ENCODE data around the gene TGM6. TPM values are rescaled to one million over a fixed set of nuclear protein-coding genes. Genes with fewer than 3 reads are reported as not detected.

TGM6 gene
- total RNA-seq, 4 donors from 2014 or later, result not detected

DNA sequence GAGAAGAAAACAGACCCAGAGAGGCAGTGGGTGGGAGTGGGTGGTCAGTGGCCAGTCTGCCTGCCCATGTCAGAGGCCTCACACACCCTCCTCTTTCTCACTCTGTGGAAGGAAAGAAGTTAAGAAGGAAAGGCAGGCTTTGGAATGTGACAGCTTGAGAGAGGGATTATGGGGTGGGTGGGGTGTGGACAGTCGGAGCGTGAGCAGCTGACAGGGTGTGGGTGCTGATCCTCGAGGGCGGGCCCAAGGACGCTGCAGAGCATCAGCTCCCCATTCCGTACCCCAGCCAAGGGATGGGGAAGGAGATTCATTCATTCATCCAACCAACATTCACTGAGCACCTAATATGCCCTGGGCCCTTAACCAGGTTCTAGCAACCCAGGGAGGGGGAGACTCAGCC lies 4.8 kb downstream of the TGM6 start:
- Histone ChIP-seq H3K27me3 (no peaks in the 10 kb centered on the region), H3K4me3 (replicated peaks in 1 of 3) (no peak overlapping the region), H3K36me3 (no peaks in the 10 kb centered on the region), H3K4me1 (no peaks in the 10 kb centered on the region), H3K27ac (no peak overlapping the region), H3K9me3 (no peaks in the 10 kb centered on the region)
- TF ChIP-seq POLR2A (IDR thresholded peaks at IDR 0.05), result no peak
- TF ChIP-seq, protein P1, sequence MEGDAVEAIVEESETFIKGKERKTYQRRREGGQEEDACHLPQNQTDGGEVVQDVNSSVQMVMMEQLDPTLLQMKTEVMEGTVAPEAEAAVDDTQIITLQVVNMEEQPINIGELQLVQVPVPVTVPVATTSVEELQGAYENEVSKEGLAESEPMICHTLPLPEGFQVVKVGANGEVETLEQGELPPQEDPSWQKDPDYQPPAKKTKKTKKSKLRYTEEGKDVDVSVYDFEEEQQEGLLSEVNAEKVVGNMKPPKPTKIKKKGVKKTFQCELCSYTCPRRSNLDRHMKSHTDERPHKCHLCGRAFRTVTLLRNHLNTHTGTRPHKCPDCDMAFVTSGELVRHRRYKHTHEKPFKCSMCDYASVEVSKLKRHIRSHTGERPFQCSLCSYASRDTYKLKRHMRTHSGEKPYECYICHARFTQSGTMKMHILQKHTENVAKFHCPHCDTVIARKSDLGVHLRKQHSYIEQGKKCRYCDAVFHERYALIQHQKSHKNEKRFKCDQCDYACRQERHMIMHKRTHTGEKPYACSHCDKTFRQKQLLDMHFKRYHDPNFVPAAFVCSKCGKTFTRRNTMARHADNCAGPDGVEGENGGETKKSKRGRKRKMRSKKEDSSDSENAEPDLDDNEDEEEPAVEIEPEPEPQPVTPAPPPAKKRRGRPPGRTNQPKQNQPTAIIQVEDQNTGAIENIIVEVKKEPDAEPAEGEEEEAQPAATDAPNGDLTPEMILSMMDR (IDR thresholded peaks at IDR 0.05), result no peak
- intact Hi-C loops (cut with DNase I), result no loop called here
- no peak for DNase-seq
- 59 to 82% methylated on average over 6 of the region's 6 CpGs for WGBS, 2 donors

DNA sequence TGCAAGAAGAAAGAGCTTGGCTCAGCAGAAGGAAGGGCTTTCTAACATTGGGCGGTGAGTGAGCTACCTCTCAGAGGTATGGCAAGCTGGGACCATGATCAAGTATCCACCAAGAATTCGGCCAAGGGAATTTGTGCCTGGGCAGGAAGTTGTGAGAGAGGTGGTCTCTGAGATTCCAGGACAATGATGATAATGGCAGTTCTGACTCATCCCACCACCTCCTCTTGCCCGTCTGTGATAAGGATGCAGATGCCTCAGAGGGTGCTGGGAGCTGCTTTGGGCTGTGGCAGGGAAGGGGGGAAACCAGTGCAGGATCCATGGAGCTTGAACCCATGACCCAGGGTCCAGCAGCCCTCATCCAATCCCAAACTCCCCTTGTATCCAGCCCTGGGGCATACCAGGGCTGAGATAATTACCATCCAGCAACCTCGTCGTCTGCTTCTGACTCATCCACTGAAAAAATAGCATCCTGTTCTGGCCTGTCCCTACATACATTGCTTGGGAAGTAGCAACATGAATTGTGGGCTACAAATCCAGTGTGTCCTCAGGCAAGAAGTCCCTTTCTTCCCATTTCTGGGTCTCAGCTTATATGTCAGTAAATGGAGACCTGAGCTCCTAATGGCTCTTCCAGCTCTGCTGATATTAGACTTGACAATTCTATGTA lies 5.9 kb downstream of the TGM6 start:
- TF ChIP-seq POLR2A (IDR thresholded peaks at IDR 0.05), result no peak
- TF ChIP-seq, protein P1 (IDR thresholded peaks at IDR 0.05), result no peak
- WGBS, 2 donors, result 58 to 80% methylated on average over 5 of the region's 5 CpGs
- no peak overlapping the region for H3K4me3 ChIP-seq (replicated peaks in 1 of 3)
- H3K4me1 ChIP-seq, result no peaks in the 10 kb centered on the region
- H3K9me3 ChIP-seq, result no peaks in the 10 kb centered on the region
- H3K27me3 ChIP-seq, result no peaks in the 10 kb centered on the region
- no peaks in the 10 kb centered on the region for H3K36me3 ChIP-seq
- intact Hi-C loops (cut with DNase I), result no loop called here
- no peak for DNase-seq
- no peak overlapping the region for H3K27ac ChIP-seq

DNA sequence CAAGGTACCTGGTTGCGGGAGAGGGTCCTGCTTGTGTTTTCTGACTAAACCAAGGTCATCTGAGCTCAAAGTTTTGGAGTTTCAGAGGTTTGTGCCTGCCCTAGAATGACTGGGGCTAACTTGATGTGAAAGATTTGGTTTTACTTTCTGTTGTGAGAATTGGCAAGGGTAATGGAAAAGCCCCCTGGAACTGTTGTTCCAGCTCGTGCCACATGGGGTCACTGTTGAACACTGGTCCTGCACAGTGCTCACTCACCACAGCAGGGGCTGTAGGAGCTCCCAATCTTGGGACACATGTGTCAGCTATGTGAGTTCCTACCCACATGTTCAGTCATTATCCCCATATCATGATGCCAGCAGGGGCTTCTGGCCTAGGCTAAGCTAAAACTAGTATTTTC lies 6.5 kb downstream of the TGM6 start:
- no peak for TF ChIP-seq POLR2A (IDR thresholded peaks at IDR 0.05)
- TF ChIP-seq, protein P1 (IDR thresholded peaks at IDR 0.05), result peak in 1 of 6 experiments; percentile 21
- intact Hi-C loops (cut with DNase I), result no loop called here
- 43 to 46% methylated on average over 1 to 2 of the region's 2 CpGs for WGBS, 2 donors
- H3K27ac ChIP-seq, result no peak overlapping the region
- H3K36me3 ChIP-seq, result no peaks in the 10 kb centered on the region
- H3K27me3 ChIP-seq, result no peaks in the 10 kb centered on the region
- no peaks in the 10 kb centered on the region for H3K4me1 ChIP-seq
- no peak overlapping the region for H3K4me3 ChIP-seq (replicated peaks in 1 of 3)
- H3K9me3 ChIP-seq, result no peaks in the 10 kb centered on the region
- DNase-seq, result peak in 1 of 2 donors; percentile 6

GRCh38 chr20:2387580-2387979 lies 6.9 kb downstream of the TGM6 start:
- no peak for DNase-seq
- WGBS, 2 donors, result 78 to 87% methylated on average over 4 of the region's 4 CpGs
- Histone ChIP-seq H3K27me3 (no peaks in the 10 kb centered on the region), H3K36me3 (no peaks in the 10 kb centered on the region), H3K9me3 (no peaks in the 10 kb centered on the region), H3K4me3 (replicated peaks in 1 of 3) (no peak overlapping the region), H3K4me1 (no peaks in the 10 kb centered on the region), H3K27ac (no peak overlapping the region)
- no peak for TF ChIP-seq POLR2A (IDR thresholded peaks at IDR 0.05)
- TF ChIP-seq, protein P1 (IDR thresholded peaks at IDR 0.05), result no peak
- intact Hi-C loops (cut with DNase I), result no loop called here

DNA sequence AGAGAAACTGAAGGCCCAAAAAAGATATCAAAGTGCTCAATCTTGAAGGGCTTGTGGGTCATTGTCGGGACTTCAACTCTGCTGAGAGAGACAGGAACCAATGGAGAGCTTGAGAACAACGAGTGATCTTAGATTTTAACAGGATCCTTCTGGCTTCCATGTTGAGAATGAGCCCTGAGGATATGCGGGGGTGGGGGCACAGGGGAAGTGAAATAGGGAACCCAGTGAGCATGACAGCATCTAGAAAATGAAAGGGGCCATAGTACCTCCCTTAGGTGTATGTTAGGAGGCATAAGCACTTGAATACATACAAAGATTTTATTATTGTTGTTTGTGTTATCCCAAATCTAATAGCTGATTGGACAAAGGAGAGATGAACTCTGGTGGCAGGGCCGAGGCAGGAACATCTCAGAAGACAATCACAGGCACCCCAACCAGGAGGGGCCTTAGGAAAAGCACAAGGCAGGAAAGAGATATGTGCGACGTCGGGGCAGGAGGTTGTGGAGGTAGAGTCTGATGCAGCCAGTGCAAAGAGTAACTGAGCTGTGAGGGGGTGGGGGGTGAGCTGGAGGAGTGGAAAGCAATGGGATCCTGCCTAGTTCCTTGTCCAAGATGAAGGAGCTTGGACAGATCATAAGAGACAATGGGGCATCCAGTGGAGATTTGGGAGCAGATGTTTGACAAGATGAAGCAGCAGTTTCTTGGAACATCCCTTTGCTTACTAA lies 10.4 kb downstream of the TGM6 start:
- H3K4me3 ChIP-seq (replicated peaks in 1 of 3), result no peak overlapping the region
- 68 to 69% methylated on average over 7 of the region's 7 CpGs for WGBS, 2 donors
- no peaks in the 10 kb centered on the region for H3K27me3 ChIP-seq
- H3K36me3 ChIP-seq, result no peaks in the 10 kb centered on the region
- H3K27ac ChIP-seq, result no peak overlapping the region
- no peaks in the 10 kb centered on the region for H3K9me3 ChIP-seq
- no peak for TF ChIP-seq POLR2A (IDR thresholded peaks at IDR 0.05)
- TF ChIP-seq, protein P1 (IDR thresholded peaks at IDR 0.05), result no peak
- no peak for DNase-seq
- intact Hi-C loops (cut with DNase I), result no loop called here
- H3K4me1 ChIP-seq, result no peaks in the 10 kb centered on the region
